ENCODE measurements around the gene FAM118B.

Gene FAM118B

DNA sequence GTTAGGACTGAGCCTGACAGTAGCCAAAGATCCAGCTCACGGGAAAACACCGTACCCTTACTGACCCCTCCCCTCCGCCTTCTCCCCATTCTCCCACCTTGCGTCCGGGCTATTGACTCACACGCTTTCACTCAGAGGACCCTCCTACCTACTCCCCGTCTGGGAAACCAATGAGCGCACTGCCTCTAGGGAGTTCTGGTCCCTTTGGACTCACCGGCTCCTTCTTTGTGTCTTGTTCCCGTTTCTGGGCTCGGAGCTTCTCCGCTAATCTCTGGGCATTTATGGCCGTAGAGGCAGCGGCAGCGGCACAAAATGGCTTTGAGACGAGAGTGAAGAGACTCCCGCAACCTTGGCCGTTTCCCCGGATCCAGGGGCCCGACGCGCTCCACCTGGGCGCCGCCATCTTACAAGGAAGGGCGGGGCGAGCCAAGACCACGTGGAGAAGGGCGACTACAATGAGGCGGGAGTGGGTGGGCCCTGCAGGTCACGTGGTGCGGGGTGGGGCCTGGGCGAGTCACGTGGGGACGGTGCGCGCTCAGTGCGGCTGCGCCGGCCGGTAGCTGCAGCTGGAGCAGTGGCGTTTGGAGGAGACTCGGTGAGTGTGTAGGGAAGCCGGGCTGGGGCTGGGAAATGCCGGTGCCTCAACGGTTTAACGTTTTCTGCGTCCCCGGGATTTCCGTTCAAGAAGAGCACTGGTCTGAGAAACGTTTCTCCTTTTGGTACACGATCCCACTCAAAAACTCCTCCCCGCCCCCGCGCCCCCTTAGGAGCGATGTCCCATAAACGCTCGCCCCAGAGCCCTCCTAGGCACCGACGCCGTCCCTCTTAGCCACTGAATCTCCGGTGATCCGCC, at the start of gene FAM118B, which contains the start of gene RPUSD4:
FAM118B (plus strand) TSS at position 547 of the 853 bp plus-strand sequence. CDS start 23,220 bp downstream, outside the sequence.
RPUSD4 (minus strand) TSS at position 415 of the 853 bp plus-strand sequence; CDS start at position 403, 12 bp downstream.
- in situ Hi-C loops (cut with HindIII; ENCODE audit: low sequenced_read_pairs): no loop called here

DNA sequence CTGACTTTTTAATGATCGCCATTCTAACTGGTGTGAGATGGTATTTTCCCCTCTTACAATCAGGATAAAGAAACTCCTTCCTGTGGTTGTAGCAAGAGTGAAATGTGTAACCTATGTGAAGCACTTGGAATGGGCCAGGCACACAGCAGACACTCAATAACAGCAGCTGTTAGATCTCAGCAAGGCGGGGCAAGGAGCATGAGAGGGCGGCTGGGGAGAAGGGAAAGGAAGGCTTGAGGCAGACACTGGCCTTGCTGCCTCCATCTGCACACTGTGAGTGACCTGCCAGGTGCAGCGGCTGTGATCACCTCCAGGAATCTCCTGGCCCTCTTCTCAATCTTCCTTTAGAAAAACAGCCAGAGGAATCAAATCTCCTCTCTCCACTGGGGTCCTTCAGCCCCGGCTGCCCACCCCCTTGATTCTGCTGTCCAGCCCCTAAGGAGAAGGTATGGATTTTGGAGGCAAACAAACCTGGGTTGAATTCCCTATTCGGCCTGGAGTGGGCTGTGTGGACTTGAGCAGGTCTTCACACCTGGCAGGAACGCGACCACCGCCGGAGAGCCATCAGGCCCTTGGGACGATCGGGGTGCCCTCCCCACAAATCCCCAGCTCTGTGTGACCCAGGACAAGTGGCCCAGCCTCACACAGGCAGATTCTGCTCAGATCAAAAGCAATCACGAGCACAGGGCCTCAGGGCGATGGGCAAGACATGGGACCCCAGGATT, 49.1 kb upstream of the FAM118B start:
- in situ Hi-C loops (cut with HindIII; ENCODE audit: low sequenced_read_pairs): no loop called here

DNA sequence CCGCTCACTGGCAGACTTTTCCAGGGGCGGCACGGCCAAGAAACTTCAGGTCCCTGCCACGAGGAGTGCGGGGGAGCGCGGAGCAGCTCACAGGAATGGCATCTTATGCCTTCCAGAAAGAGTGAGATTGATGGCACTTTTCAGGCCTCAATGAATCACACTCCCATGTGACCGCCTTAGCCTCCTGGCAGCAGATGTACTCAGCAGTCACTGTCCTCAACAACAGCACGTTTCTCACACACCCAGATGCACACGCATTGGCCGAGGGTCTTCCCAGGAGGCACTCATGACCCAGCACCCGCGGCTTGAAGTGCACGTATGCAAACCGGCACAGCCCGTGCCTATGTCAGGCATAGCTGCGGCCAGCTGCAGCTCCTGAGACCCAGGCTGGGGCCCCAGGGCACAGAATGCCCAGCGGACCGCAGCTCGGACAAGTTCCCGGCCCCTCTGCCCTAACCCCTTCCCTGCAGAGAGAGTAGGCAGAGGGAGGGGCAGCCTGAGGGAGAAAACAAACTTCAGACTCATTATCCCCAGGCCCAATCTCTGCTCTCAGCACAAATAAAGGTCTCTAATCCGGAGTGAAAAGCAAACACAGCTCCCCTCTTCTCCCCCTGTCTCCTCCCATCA, 48.4 kb upstream of the FAM118B start:
- in situ Hi-C loops (cut with HindIII; ENCODE audit: low sequenced_read_pairs): no loop called here

- in situ Hi-C loops (cut with HindIII; ENCODE audit: low sequenced_read_pairs): no loop called here
Observed at GRCh38 chr11:126163779-126164178, 47.8 kb upstream of the FAM118B start.

DNA sequence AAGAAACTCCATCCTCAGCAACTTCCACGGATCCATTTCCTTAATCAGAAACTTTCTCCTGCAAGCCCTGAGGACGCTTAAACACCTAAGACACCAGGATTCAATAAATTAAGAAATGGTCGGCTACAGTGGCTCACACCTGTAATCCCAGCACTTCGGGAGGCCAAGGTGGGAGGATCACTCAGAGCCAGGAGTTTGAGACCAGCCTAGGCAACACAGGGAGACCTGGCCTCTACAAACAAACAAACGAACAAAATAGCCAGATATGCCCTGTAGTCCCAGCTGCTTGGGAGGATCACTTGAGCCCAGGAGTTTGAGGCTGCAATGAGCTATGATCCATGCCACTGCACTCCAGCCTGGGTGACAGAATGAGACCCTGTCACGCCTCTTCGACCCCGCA, 46.8 kb upstream of the FAM118B start:
- in situ Hi-C loops (cut with HindIII; ENCODE audit: low sequenced_read_pairs): no loop called here

GRCh38 chr11:126165311-126165720, 46.3 kb upstream of the FAM118B start:
- in situ Hi-C loops (cut with HindIII; ENCODE audit: low sequenced_read_pairs): no loop called here

- in situ Hi-C loops (cut with HindIII; ENCODE audit: low sequenced_read_pairs): no loop called here
Observed at GRCh38 chr11:126165757-126166156, 45.8 kb upstream of the FAM118B start.

GRCh38 chr11:126166413-126166812, 45.2 kb upstream of the FAM118B start:
- in situ Hi-C loops (cut with HindIII; ENCODE audit: low sequenced_read_pairs): no loop called here

DNA sequence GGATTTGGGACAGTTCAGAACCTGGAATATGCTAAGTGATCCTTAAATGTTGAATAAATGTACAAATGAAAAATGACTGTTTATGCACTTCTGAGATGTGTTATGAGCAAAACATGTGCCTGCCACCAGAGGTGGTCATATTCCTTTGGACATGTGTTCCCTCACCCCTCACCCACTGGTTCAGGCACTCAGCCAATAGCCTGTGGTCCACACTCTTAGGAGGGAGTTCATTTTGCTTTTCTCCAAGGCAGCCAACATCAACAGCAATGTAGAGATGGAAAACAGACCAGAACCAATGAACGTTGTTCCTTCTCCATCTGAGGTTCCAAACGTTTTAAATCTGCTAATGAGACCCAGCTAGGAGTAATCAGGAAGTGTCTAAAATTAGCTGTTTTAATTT, 44.1 kb upstream of the FAM118B start:
- in situ Hi-C loops (cut with HindIII; ENCODE audit: low sequenced_read_pairs): no loop called here

GRCh38 chr11:126169291-126169690, 42.3 kb upstream of the FAM118B start:
- in situ Hi-C loops (cut with HindIII; ENCODE audit: low sequenced_read_pairs): no loop called here

GRCh38 chr11:126172596-126173038, 39.0 kb upstream of the FAM118B start:
- in situ Hi-C loops (cut with HindIII; ENCODE audit: low sequenced_read_pairs): no loop called here

DNA sequence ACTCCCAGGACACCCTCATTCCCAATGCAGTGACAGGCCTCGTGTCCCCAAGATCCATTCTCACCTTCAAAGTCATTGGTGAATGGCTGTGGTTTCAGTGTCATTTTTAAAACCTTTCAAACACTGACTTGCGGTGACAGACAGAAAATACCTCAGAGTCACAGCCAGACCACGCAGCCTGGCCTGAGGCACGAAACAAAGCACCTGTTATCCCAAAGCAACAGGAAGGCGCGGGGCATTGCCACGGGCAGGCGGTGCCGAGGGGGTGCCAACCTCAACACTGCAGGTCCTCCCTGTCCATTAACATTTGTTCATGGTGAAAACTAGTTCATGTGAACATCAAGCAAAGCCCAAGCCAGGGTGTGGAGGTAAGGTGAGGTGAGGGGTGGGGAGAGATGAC, 38.3 kb upstream of the FAM118B start:
- in situ Hi-C loops (cut with HindIII; ENCODE audit: low sequenced_read_pairs): no loop called here

GRCh38 chr11:126174816-126175215, 36.8 kb upstream of the FAM118B start:
- in situ Hi-C loops (cut with HindIII; ENCODE audit: low sequenced_read_pairs): loop anchor here (5.0 kb wide), 2 partner anchors 47 to 73 kb away; no protein-coding TSS in a partner anchor

DNA sequence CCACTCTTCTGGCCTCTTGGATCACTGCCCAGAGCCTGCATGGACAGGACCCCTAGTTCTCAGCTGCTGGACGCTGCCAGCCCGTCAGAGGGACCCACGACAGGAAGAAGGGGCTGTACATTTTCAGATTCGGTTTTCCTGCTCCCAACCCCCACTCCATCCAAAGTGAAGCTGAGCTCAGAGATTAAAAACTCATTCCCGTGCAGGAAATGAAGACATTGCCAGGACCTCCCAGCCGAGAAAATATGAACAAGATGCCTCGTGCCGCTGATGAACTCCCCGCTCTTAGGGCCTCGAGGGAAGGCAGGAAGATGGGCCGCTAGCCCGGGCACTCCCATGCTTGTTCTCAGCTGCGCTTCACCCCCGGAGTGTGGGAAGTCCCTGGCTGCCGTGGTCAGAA, 36.2 kb upstream of the FAM118B start:
- in situ Hi-C loops (cut with HindIII; ENCODE audit: low sequenced_read_pairs): loop anchor here (5.0 kb wide), 2 partner anchors 47 to 73 kb away; no protein-coding TSS in a partner anchor

DNA sequence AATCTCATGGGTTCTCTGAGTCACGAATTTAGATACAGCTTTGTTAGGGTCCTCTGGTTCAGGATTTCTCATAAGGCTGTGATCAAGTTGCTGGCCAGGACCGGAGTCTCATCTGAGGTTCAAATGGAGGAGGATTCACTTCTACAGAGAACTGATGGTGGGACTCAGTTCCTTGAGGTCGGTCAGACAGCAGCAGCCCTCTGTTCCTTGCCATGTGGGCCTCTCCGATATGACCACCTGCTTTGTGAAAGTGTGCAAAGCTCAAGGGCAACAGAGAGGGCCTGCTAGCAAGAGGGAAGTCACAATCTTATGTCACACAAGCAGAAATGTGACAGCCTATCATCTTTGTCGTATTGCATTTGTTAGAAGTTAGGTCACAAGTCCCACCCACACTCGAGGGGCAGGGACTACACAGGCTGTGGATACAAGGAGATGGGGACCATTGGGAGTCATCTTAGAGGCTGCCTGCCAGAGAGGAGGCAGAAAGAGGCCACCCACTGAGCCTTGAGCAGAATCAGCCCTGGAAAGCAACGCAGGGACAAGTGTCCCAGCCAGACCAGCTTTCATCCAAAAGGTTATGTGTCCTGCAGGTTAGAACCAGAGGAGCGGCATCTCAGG, 34.6 kb upstream of the FAM118B start:
- in situ Hi-C loops (cut with HindIII; ENCODE audit: low sequenced_read_pairs): loop anchor here (5.0 kb wide), 2 partner anchors 45 to 75 kb away; no protein-coding TSS in a partner anchor

DNA sequence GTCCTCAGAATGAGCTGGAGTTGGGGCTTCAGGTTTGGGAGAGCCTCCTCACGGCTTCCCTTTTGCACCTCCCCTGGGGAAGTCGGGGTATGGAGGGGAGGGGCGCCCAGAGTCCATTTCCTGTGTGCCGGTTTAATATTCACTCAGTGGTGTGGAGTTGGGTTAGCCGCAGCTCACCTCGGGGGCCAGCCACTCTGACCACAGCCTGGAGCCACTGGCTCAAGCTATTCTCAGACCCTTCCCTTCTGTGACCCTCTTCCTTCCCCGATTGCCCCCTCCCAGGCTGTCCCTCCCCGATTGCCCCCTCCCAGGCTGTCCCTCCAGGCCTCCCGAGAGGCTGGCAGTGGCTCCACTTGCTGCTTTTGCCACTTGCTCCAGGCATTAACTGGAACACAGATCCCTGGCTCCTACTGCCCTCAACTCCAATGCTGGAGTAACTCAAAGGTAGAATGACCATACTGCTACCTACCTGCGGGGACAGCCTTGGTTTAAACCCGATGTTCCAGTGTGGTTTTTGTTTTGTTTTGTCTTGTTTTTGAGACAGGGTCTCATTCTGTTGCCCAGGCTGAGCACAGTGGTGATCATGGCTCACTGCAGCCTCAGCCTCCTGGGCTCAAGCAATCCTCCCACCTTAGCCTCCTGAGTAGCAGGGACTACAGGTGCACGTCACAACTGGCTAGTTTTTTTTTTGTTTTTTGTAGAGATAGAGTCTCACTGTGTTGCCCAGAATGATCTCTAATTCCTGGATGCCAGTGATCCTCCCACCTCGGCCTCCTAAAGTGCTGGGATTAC, 29.4 kb upstream of the FAM118B start:
- in situ Hi-C loops (cut with HindIII; ENCODE audit: low sequenced_read_pairs): no loop called here

DNA sequence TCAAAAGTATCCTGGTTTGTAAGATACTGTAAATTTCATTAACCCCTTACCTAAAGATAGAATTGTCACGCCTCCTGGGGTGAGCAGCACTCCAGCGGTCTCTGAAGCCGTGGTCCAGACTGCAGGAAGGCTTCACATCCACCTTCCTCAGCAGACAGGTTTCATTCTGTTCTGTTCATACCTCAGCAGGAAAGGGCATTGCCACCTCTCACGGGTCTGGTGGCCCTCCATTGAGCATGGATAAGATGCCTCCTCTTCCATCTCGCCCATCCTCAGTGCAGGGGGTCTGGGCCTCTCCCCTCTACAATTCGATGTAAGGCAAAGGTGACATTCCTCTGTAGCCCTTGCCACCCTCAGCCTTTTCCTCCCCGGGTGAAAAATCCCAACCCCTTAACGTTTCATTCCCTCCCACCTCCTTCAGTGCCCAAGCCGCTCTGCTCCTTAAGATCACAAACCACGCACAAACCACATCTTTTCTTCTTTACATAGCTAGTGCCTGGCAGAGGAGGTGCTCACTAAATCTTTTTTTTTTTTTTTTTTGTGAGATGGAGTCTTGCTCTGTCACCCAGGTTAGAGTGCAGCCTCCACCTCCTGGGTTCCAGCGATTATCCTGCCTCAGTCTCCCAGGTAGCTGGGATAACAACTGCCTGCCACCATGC, 28.7 kb upstream of the FAM118B start:
- in situ Hi-C loops (cut with HindIII; ENCODE audit: low sequenced_read_pairs): no loop called here

GRCh38 chr11:126185259-126186024, 26.1 kb upstream of the FAM118B start:
- in situ Hi-C loops (cut with HindIII; ENCODE audit: low sequenced_read_pairs): loop anchor here (5.0 kb wide), 1 partner anchor 248 kb away; no protein-coding TSS in a partner anchor
